Measurements from ENCODE around the gene LRRC43. TPM values are rescaled to one million over a fixed set of nuclear protein-coding genes. Genes with fewer than 3 reads are reported as not detected.

The LRRC43 gene
- total RNA-seq, 1 experiment from 2014 or later: 0.46 TPM

DNA sequence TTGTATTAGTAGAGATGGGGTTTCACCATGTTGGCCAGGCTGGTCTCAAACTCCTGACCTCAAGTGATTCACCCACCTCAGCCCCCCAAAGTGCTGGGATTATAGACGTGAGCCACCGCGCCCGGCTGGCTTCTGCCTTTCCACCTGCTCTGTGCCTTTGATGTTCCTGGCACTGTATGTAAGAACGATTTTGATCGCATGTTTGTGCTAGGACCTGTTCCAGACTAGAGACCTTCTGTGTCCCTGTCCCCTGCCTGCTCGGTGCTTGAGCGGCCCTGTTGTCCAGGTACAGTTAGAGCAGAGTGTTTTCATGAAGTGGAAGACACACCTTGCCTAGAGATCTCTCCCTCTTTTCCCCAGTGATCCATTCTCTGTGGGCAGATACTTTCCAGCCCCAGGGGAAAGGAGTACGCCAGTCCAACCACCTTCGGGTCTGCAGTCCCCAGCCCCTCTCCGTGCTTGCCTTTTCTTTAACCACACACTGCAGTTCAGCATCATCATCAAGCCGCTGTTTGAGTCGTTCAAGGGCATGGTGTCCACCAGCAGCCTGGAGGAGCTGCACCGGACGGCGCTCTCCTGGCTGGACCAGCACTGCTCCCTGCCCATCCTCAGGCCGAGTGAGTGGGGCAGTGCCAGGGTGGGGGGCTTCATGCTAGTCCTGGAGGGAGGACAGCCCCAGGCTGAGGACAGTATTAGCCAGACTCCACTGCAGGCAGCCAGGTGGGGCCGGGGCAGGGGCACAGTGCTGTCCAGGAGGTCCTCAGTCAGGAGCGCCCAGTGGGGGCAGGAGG lies 42.3 kb upstream of the LRRC43 start:
- H2BK120ac ChIP-seq (ENCODE audit: low read depth, low read length, poor library complexity, severe bottlenecking): no peak overlapping the region
- no peaks in the 10 kb centered on the region for H3K23me2 ChIP-seq (ENCODE audit: insufficient read length, low read depth, low read length, poor library complexity, severe bottlenecking)
- no CpG with 5 or more reads among the region's 19 CpGs for WGBS (ENCODE audit: extremely low coverage, insufficient read length, low lambda C conversion rate)
- H4K8ac ChIP-seq (replicated peaks; ENCODE audit: insufficient read length, low read depth, low read length): no peak overlapping the region
- no peak overlapping the region for H2AK5ac ChIP-seq (ENCODE audit: insufficient read length, low read length)
- no peaks in the 10 kb centered on the region for H4K20me1 ChIP-seq (ENCODE audit: control insufficient read depth, insufficient read depth, insufficient read length)
- H3K79me2 ChIP-seq (ENCODE audit: insufficient read depth, low read length): no peaks in the 10 kb centered on the region
- no peak overlapping the region for H3K27ac ChIP-seq (ENCODE audit: insufficient read length, low read depth, low read length)
- H3K4me1 Mint-ChIP-seq: peaks cover 0 to 13% of the 10 kb centered on the region in 2 experiments; a peak in 2 of 4 replicates
- H3K23ac ChIP-seq (ENCODE audit: insufficient read length, low read depth, low read length): no peak overlapping the region
- H3K9me3 ChIP-seq (ENCODE audit: control insufficient read depth, low read depth, low read length): peaks cover 24% of the 10 kb centered on the region
- H3K27me3 ChIP-seq (ENCODE audit: insufficient read depth, low read length): no peaks in the 10 kb centered on the region
- TF ChIP-seq, protein P1, sequence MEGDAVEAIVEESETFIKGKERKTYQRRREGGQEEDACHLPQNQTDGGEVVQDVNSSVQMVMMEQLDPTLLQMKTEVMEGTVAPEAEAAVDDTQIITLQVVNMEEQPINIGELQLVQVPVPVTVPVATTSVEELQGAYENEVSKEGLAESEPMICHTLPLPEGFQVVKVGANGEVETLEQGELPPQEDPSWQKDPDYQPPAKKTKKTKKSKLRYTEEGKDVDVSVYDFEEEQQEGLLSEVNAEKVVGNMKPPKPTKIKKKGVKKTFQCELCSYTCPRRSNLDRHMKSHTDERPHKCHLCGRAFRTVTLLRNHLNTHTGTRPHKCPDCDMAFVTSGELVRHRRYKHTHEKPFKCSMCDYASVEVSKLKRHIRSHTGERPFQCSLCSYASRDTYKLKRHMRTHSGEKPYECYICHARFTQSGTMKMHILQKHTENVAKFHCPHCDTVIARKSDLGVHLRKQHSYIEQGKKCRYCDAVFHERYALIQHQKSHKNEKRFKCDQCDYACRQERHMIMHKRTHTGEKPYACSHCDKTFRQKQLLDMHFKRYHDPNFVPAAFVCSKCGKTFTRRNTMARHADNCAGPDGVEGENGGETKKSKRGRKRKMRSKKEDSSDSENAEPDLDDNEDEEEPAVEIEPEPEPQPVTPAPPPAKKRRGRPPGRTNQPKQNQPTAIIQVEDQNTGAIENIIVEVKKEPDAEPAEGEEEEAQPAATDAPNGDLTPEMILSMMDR (conservative IDR thresholded peaks at IDR 0.05): no peak
- no peak overlapping the region for H3K18ac ChIP-seq (ENCODE audit: insufficient read length, low read depth, low read length)
- no peak overlapping the region for H2AFZ ChIP-seq (ENCODE audit: low read length)
- no peak overlapping the region for H3K56ac ChIP-seq (ENCODE audit: insufficient read length, low read depth, low read length)
- H2BK20ac ChIP-seq (ENCODE audit: low read depth, low read length, poor library complexity, severe bottlenecking): no peak overlapping the region
- no peak overlapping the region for H3K27ac Mint-ChIP-seq
- H3K36me3 Mint-ChIP-seq (ENCODE audit: insufficient read depth in 1 of 3, low read depth in 3 of 3): peaks cover 49 to 53% (median 52%) of the 10 kb centered on the region in 3 experiments
- H3K4me3 Mint-ChIP-seq: no peak overlapping the region
- no peak overlapping the region for H3K9ac ChIP-seq (ENCODE audit: extremely low read depth, insufficient read length, low read length)
- no peak overlapping the region for H4K5ac ChIP-seq (ENCODE audit: insufficient read length, low read depth, low read length)
- H3T11ph ChIP-seq (ENCODE audit: low read length): no peak overlapping the region
- no peaks in the 10 kb centered on the region; the same call in 1 of the 2 replicates for H3K27me3 Mint-ChIP-seq (ENCODE audit: low read depth)
- no peak overlapping the region for H2BK15ac ChIP-seq (ENCODE audit: low read depth, low read length)
- H3K4ac ChIP-seq (ENCODE audit: low read depth, low read length): no peak overlapping the region
- H4K91ac ChIP-seq (ENCODE audit: insufficient read length, low read depth, low read length): no peak overlapping the region
- no peak overlapping the region for H3K4me2 ChIP-seq (ENCODE audit: insufficient read depth, insufficient read length, low read length)
- no peak for DNase-seq
- no peak overlapping the region for H2BK5ac ChIP-seq (ENCODE audit: insufficient read length, low read length)
- no peaks in the 10 kb centered on the region for H3K4me1 ChIP-seq (ENCODE audit: insufficient read depth, low read length)
- no peak overlapping the region for H3K14ac ChIP-seq (ENCODE audit: insufficient read depth, low read length)
- H2BK12ac ChIP-seq (ENCODE audit: insufficient read length, low read depth, low read length): no peak overlapping the region
- peaks cover 26 to 29% of the 10 kb centered on the region in 2 experiments for H3K9me3 Mint-ChIP-seq
- no peaks in the 10 kb centered on the region for H3K79me1 ChIP-seq (ENCODE audit: insufficient read depth, low read depth, low read length, poor library complexity, severe bottlenecking)
